Central memory CD8-positive, alpha-beta T cell (primary cell): ENCODE data around the gene POT1.

Experiments used
- ATAC-seq: fragments of 150-1000 bp; cut with Tn5 transposase; replicated peaks from 2 replicates; pipeline ENCODE4 v1.10.0; 2022; ENCODE audit warnings: mild to moderate bottlenecking, moderate FRiP score, moderate number of reproducible peaks; ENCODE audit not compliant: poor library complexity, severe bottlenecking; ENCODE audit errors: extremely low read depth
- DNase-seq, 2 donors: peaks; one replicate each; pipeline ENCODE4 v3.0.0; 2021; ENCODE audit warnings: low spot score in 2 of 2
- H3K27ac Mint-ChIP-seq: one replicate; pipeline ENCODE4 v1.8.0; 2022; ENCODE audit warnings: low read depth, mild to moderate bottlenecking, moderate library complexity, mixed read lengths
- H3K27me3 Mint-ChIP-seq: one replicate; pipeline ENCODE4 v1.8.0; 2022; ENCODE audit warnings: mixed read lengths
- H3K36me3 Mint-ChIP-seq: one replicate; pipeline ENCODE4 v1.8.0; 2022; ENCODE audit warnings: mild to moderate bottlenecking, moderate library complexity, mixed read lengths; ENCODE audit not compliant: insufficient read depth
- H3K4me1 Mint-ChIP-seq: one replicate; pipeline ENCODE4 v1.8.0; 2022; ENCODE audit warnings: mixed read lengths
- H3K4me3 Mint-ChIP-seq: one replicate; pipeline ENCODE4 v1.8.0; 2022; ENCODE audit warnings: mild to moderate bottlenecking, moderate library complexity, mixed read lengths
- H3K9me3 Mint-ChIP-seq: one replicate; pipeline ENCODE4 v1.8.0; 2022; ENCODE audit warnings: mixed read lengths

POT1 gene

GRCh38 chr7:124791426-124791825, 138.2 kb downstream of the POT1 start:
- H3K9me3 Mint-ChIP-seq: no peaks in the 10 kb centered on the region
- H3K4me1 Mint-ChIP-seq: no peaks in the 10 kb centered on the region
- no peak overlapping the region for H3K27ac Mint-ChIP-seq
- H3K36me3 Mint-ChIP-seq: no peaks in the 10 kb centered on the region
- no peak overlapping the region for H3K4me3 Mint-ChIP-seq
- DNase-seq: no peak
- peaks cover 32% of the 10 kb centered on the region for H3K27me3 Mint-ChIP-seq
- no peak for ATAC-seq

GRCh38 chr7:124790645-124791044, 139.0 kb downstream of the POT1 start:
- no peaks in the 10 kb centered on the region for H3K9me3 Mint-ChIP-seq

GRCh38 chr7:124785994-124786393, 143.6 kb downstream of the POT1 start:
- DNase-seq (no peak), ATAC-seq (no peak)
- Mint-ChIP-seq H3K9me3 (no peaks in the 10 kb centered on the region), H3K4me1 (no peaks in the 10 kb centered on the region), H3K36me3 (no peaks in the 10 kb centered on the region), H3K27me3 (peaks cover 15% of the 10 kb centered on the region), H3K27ac (no peak overlapping the region), H3K4me3 (no peak overlapping the region)

More at GRCh38 chr7:124790645-124791044, 139.0 kb downstream of the POT1 start:
- Mint-ChIP-seq H3K36me3 (no peaks in the 10 kb centered on the region), H3K4me1 (no peaks in the 10 kb centered on the region), H3K27ac (no peak overlapping the region), H3K4me3 (no peak overlapping the region), H3K27me3 (peaks cover 32% of the 10 kb centered on the region)
- ATAC-seq (no peak), DNase-seq (no peak)

DNA sequence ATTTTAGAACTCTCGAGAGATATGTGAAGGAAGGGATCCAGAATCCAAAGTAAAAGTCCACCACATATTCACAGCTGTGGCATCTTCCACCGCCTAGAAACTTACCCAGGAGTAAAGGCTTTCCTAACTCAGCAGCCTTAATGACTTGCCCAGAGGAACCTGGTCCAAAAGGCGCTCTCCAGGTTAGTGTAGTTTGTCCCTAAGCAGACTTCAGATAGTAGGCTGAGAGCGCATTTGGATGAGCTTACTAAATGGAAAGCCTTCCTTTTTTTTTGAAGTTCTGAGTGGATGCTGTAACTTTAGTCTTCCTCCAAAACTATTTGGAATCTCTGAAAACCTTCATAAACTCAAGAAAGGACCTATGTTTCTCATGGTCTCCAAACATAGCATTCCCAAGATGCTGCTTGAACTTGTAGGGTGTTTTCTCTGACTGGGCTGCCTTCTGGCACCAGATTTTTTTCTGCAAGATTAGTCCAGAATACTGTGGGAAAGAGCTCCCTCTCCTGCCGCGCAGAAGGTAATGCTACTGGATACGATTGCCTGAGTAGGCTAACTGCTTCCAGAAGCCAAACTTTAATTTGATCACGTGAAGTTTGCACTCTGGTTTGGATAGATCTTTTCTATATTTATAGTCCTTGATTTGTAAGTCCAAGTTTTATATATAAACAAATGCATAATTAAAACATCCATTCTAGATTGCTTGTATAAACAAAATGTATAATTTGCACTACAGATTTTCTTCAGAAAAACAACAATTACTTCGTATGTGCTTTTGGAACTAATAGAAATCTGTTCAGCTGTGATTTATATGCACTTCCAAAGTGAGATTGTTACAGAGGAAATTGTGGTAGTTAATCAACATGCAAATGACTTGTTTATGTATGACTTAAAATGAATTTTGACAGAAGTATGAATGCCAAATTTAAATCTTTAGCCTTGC, 144.5 kb downstream of the POT1 start:
- DNase-seq (no peak), ATAC-seq (no peak)
- Mint-ChIP-seq H3K4me1 (no peaks in the 10 kb centered on the region), H3K27me3 (peaks cover 6% of the 10 kb centered on the region), H3K27ac (no peak overlapping the region), H3K9me3 (no peaks in the 10 kb centered on the region), H3K36me3 (no peaks in the 10 kb centered on the region), H3K4me3 (no peak overlapping the region)

DNA sequence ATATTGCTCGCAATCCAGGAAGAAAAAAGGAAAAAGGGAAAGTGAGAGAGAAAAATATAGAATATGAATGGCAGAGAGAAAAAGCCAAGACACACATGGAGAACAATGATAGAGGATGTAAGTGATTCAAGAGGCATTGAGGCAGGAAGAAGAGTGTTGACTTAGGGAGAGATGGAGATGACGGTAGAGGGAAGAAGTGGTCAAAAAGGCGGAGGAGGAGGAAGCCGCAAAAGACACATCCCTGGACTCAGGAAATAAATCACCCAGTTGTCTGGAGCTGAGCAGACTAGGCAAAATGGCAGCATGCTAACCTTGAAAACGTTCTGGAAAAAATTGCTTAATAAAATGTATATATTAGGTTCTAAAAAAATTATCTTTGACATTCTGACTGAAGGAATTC, 146.4 kb downstream of the POT1 start:
- Mint-ChIP-seq H3K4me3 (no peak overlapping the region), H3K27ac (no peak overlapping the region), H3K9me3 (no peaks in the 10 kb centered on the region), H3K4me1 (no peaks in the 10 kb centered on the region), H3K27me3 (peaks cover 6% of the 10 kb centered on the region), H3K36me3 (no peaks in the 10 kb centered on the region)
- ATAC-seq (no peak), DNase-seq (no peak)

DNA sequence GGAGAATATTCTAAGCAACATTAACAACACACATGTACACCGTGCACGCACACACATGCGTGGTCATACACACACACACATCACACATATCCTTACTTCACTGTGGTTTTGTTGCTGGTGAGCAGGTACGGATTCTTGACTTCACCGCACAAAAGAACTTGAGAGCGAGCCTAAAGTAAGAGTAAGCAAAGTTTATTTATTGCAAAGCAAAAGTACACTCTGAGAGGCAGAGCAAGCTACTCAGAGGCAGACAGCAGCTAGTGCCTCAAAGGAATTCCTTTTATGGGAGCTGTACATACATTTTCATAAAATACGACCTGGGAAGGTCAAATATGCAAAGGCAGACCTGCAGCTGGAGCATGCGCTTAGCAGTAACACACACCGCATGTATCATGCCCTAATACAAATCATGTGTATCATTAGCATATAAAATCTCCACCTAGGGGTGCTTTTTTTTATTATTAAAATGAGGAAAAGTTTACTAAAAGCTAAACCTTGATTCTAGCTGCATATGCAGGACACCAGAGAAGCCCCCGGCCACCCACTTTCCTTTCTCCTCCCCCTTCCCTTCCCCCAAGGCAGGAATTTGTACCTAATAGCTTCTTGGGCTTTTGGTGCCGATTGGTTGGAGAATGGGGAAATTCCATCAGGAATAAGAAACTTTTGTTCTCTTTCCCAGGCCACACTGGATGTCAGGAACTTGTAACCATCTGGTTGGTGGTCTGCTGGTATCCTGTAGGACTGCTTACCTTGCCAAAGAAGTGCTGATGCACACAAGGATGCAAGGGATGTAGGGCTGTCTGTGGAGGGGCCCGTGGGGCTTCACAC, 147.5 kb downstream of the POT1 start:
- no peaks in the 10 kb centered on the region for H3K9me3 Mint-ChIP-seq
- H3K36me3 Mint-ChIP-seq: no peaks in the 10 kb centered on the region
- no peak overlapping the region for H3K4me3 Mint-ChIP-seq
- DNase-seq (no peak), ATAC-seq (no peak)
- peaks cover 15% of the 10 kb centered on the region for H3K27me3 Mint-ChIP-seq
- H3K27ac Mint-ChIP-seq: no peak overlapping the region
- no peaks in the 10 kb centered on the region for H3K4me1 Mint-ChIP-seq

GRCh38 chr7:124781418-124781817, 148.2 kb downstream of the POT1 start:
- no peaks in the 10 kb centered on the region for H3K4me1 Mint-ChIP-seq
- H3K36me3 Mint-ChIP-seq: no peaks in the 10 kb centered on the region
- peaks cover 15% of the 10 kb centered on the region for H3K27me3 Mint-ChIP-seq
- no peak overlapping the region for H3K4me3 Mint-ChIP-seq
- no peak overlapping the region for H3K27ac Mint-ChIP-seq
- DNase-seq: no peak
- H3K9me3 Mint-ChIP-seq: no peaks in the 10 kb centered on the region
- ATAC-seq: no peak

GRCh38 chr7:124780608-124781007, 149.0 kb downstream of the POT1 start:
- no peak for ATAC-seq
- Mint-ChIP-seq H3K4me1 (no peaks in the 10 kb centered on the region), H3K27me3 (peaks cover 15% of the 10 kb centered on the region), H3K4me3 (no peak overlapping the region), H3K9me3 (no peaks in the 10 kb centered on the region), H3K27ac (no peak overlapping the region), H3K36me3 (no peaks in the 10 kb centered on the region)
- no peak for DNase-seq

DNA sequence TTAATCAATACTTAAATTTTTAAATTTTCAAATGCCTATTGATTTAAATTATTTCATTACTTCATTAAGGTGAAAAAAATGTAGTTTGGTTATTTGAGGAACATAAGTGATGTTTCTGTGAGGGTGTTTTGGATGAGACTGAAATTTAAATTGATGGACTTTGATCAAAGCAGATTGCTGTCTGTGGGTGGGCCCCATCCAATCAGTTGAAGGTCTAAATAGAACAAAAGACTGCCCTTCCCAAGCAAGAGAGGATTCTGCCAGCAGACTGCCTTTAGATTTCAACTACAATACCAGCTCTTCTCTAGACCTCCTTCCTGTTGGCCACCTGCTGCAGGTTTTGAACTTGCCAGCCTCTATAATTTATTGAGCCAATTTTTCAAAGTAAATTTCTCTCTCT, 149.6 kb downstream of the POT1 start:
- no peak for ATAC-seq
- Mint-ChIP-seq H3K4me3 (no peak overlapping the region), H3K9me3 (no peaks in the 10 kb centered on the region), H3K27ac (no peak overlapping the region), H3K4me1 (no peaks in the 10 kb centered on the region), H3K36me3 (no peaks in the 10 kb centered on the region), H3K27me3 (peaks cover 15% of the 10 kb centered on the region)
- no peak for DNase-seq

DNA sequence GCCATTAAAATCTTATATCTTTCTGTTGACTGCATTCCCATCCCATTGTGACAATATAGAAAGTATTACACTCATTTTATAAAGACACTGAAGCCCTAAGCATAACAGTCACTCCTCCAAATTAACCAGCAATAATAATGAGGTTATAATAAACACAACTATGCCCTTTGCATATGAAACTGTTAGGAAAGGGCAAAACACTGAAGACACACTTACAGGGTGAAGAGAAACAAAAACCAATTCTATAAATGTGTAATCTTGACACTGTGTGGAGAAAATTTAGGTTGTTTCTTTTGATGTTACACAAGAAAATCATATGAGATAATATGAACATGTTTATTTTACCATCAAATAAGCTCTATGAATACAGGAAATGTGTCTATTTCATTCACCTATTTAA, 150.0 kb downstream of the POT1 start:
- H3K4me3 Mint-ChIP-seq: no peak overlapping the region
- peaks cover 15% of the 10 kb centered on the region for H3K27me3 Mint-ChIP-seq
- H3K27ac Mint-ChIP-seq: no peak overlapping the region
- DNase-seq (no peak), ATAC-seq (no peak)
- no peaks in the 10 kb centered on the region for H3K36me3 Mint-ChIP-seq
- H3K9me3 Mint-ChIP-seq: no peaks in the 10 kb centered on the region
- H3K4me1 Mint-ChIP-seq: no peaks in the 10 kb centered on the region

GRCh38 chr7:124779194-124779593, 150.4 kb downstream of the POT1 start:
- ATAC-seq (no peak), DNase-seq (no peak)
- Mint-ChIP-seq H3K27ac (no peak overlapping the region), H3K27me3 (peaks cover 15% of the 10 kb centered on the region), H3K36me3 (no peaks in the 10 kb centered on the region), H3K4me3 (no peak overlapping the region), H3K9me3 (no peaks in the 10 kb centered on the region), H3K4me1 (no peaks in the 10 kb centered on the region)

- peaks cover 2% of the 10 kb centered on the region for H3K36me3 Mint-ChIP-seq
- no peak overlapping the region for H3K27ac Mint-ChIP-seq
- peaks cover 15% of the 10 kb centered on the region for H3K27me3 Mint-ChIP-seq
- no peak overlapping the region for H3K4me3 Mint-ChIP-seq
- no peaks in the 10 kb centered on the region for H3K4me1 Mint-ChIP-seq
- H3K9me3 Mint-ChIP-seq: no peaks in the 10 kb centered on the region
- DNase-seq (no peak), ATAC-seq (no peak)
Measured at GRCh38 chr7:124777268-124777667, 152.4 kb downstream of the POT1 start.

DNA sequence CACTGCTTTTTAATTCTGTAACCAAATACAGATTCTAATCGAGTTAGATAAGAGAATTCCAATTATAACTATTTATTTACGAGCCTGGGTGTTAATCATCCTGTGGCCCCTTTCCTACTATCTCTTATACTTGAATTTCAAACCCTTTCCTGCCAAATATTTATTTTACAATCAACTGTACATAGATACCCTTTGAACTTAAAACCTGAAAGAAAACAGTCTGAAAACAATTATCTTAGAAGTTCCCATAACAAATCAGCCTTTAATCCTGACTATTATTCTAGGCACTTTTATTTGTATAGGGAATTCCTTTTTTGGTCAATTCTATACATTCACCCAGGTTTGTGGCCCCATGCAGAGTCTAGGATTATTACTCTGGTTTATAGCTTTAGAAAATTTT, 153.5 kb downstream of the POT1 start:
- H3K27ac Mint-ChIP-seq: no peak overlapping the region
- no peaks in the 10 kb centered on the region for H3K4me1 Mint-ChIP-seq
- ATAC-seq: no peak
- no peak overlapping the region for H3K4me3 Mint-ChIP-seq
- DNase-seq: no peak
- peaks cover 25% of the 10 kb centered on the region for H3K27me3 Mint-ChIP-seq
- H3K9me3 Mint-ChIP-seq: no peaks in the 10 kb centered on the region
- peaks cover 2% of the 10 kb centered on the region for H3K36me3 Mint-ChIP-seq
